Ishikawa (cell line): ENCODE results near the gene MGA.

Source experiments
- CEBPB ChIP-seq: IDR thresholded peaks from 2 replicates; pipeline ENCODE4 v1.6.1; 2012
- CREB1 ChIP-seq: IDR thresholded peaks from 2 replicates; pipeline ENCODE4 v1.6.1; 2012; ENCODE audit warnings: low read depth
- EGR1 ChIP-seq: IDR thresholded peaks from 2 replicates; pipeline ENCODE4 v1.6.1; 2012
- EP300 ChIP-seq: IDR thresholded peaks from 2 replicates; pipeline ENCODE4 v1.6.1; 2012; ENCODE audit warnings: borderline replicate concordance
- FOXM1 ChIP-seq: IDR thresholded peaks from 2 replicates; pipeline ENCODE4 v1.6.1; 2012; ENCODE audit warnings: low read depth, borderline replicate concordance
- MAX ChIP-seq: IDR thresholded peaks from 2 replicates; pipeline ENCODE4 v1.6.1; 2012
- NFIC ChIP-seq: IDR thresholded peaks from 2 replicates; pipeline ENCODE4 v1.6.1; 2012
- RAD21 ChIP-seq: IDR thresholded peaks from 2 replicates; pipeline ENCODE4 v1.6.1; 2012; ENCODE audit warnings: low read depth
- REST ChIP-seq: IDR thresholded peaks from 2 replicates; pipeline ENCODE4 v1.6.1; 2012; ENCODE audit warnings: low read depth, mild to moderate bottlenecking
- TAF1 ChIP-seq: IDR thresholded peaks from 2 replicates; pipeline ENCODE4 v1.6.1; 2012; ENCODE audit warnings: low read depth, mild to moderate bottlenecking
- TCF12 ChIP-seq: IDR thresholded peaks from 2 replicates; pipeline ENCODE4 v1.6.1; 2012; ENCODE audit warnings: low read depth
- TEAD4 ChIP-seq: IDR thresholded peaks from 2 replicates; pipeline ENCODE4 v1.6.1; 2012
- USF1 ChIP-seq: IDR thresholded peaks from 2 replicates; pipeline ENCODE4 v1.6.1; 2012
- YY1 ChIP-seq: IDR thresholded peaks from 2 replicates; pipeline ENCODE4 v1.6.1; 2012; ENCODE audit warnings: low read depth
- ZBTB7A ChIP-seq: IDR thresholded peaks from 2 replicates; pipeline ENCODE4 v1.6.1; 2012; ENCODE audit warnings: low read depth

Gene MGA

GRCh38 chr15:41774062-41774881, 114.1 kb downstream of the MGA start, which contains the start of gene MAPKBP1:
Gene MAPKBP1, plus strand, starts transcription at chr15:41774484. Its CDS starts 792 bp downstream, at chr15:41775276.
- TF ChIP-seq EP300 (peak; percentile 28; the same call in 1 of the 2 replicates), MAX (peak; percentile 85), EGR1 (no peak), REST (no peak), FOXM1 (no peak), YY1 (peak; percentile 65; the same call in 1 of the 2 replicates), USF1 (peak; percentile 25; the same call in 1 of the 2 replicates), TEAD4 (peak; percentile 5; the same call in 1 of the 2 replicates), TAF1 (peak; percentile 77), CREB1 (no peak), RAD21 (peak; percentile 52; the same call in 1 of the 2 replicates), CEBPB (no peak), ZBTB7A (no peak), TCF12 (peak; percentile 76; the same call in 1 of the 2 replicates), NFIC (peak; percentile 46; the same call in 1 of the 2 replicates)

GRCh38 chr15:41774882-41775417, 114.7 kb downstream of the MGA start:
- no peak for TF ChIP-seq EGR1
- no peak for TF ChIP-seq TEAD4
- TF ChIP-seq REST: no peak
- TF ChIP-seq ZBTB7A: no peak
- no peak for TF ChIP-seq YY1
- TF ChIP-seq FOXM1: no peak
- no peak for TF ChIP-seq EP300
- no peak for TF ChIP-seq CREB1
- TF ChIP-seq TCF12: no peak
- no peak for TF ChIP-seq CEBPB
- no peak for TF ChIP-seq TAF1
- no peak for TF ChIP-seq NFIC
- no peak for TF ChIP-seq USF1
- no peak for TF ChIP-seq RAD21
- TF ChIP-seq MAX: no peak

- TF ChIP-seq TEAD4 (no peak), YY1 (no peak), TCF12 (no peak), RAD21 (no peak), EGR1 (no peak), EP300 (no peak), CREB1 (no peak), FOXM1 (no peak), TAF1 (no peak), MAX (no peak), CEBPB (no peak), NFIC (no peak), ZBTB7A (no peak)
Measured at GRCh38 chr15:41775651-41776050, 115.4 kb downstream of the MGA start.

- TF ChIP-seq RAD21: no peak
- TF ChIP-seq EGR1: no peak
- no peak for TF ChIP-seq ZBTB7A
- no peak for TF ChIP-seq EP300
- no peak for TF ChIP-seq NFIC
- no peak for TF ChIP-seq TCF12
- no peak for TF ChIP-seq FOXM1
- no peak for TF ChIP-seq USF1
- TF ChIP-seq REST: no peak
- TF ChIP-seq TEAD4: no peak
- no peak for TF ChIP-seq CEBPB
- TF ChIP-seq TAF1: no peak
- TF ChIP-seq CREB1: no peak
Measured at GRCh38 chr15:41777421-41777973, 117.3 kb downstream of the MGA start.
